Neural cell (in vitro differentiated cells): ENCODE measurements around the gene PTPN1. TPM values are rescaled to one million over a fixed set of nuclear protein-coding genes. Genes with fewer than 3 reads are reported as not detected.

Source experiments
- H2AFZ ChIP-seq: fragments of 200-600, 300-800 bp; sonication (generic), shearing (Covaris generic); 2 replicates; pipeline ENCODE4 v1.6.0; 2014; ENCODE audit warnings: low read depth, mild to moderate bottlenecking, antibody characterized with exemption, low read length, moderate library complexity
- H3F3A ChIP-seq: fragments of 200-600 bp; shearing (Covaris generic); 2 replicates; pipeline ENCODE4 v1.6.1; 2016; ENCODE audit warnings: mild to moderate bottlenecking, moderate library complexity, mixed read lengths, antibody characterized with exemption, low read length; ENCODE audit not compliant: insufficient read depth, poor library complexity, severe bottlenecking
- H3K27ac ChIP-seq: fragments of 200-600, 300-800 bp; sonication (generic), shearing (Covaris generic); 2 replicates; pipeline ENCODE4 v1.5.1; 2014; ENCODE audit warnings: mild to moderate bottlenecking, low read length, moderate library complexity
- H3K27me3 ChIP-seq: fragments of 300-800, 200-600 bp; sonication (generic), shearing (Covaris generic); 2 replicates; pipeline ENCODE4 v1.6.0; 2014; ENCODE audit warnings: mild to moderate bottlenecking, low read depth, low read length, moderate library complexity; ENCODE audit not compliant: insufficient read depth
- H3K36me3 ChIP-seq: fragments of 300-800, 200-600 bp; sonication (generic), shearing (Covaris generic); 2 replicates; pipeline ENCODE4 v1.5.1; 2014; ENCODE audit warnings: mild to moderate bottlenecking, antibody characterized with exemption, low read length, moderate library complexity; ENCODE audit not compliant: insufficient read depth
- H3K4me2 ChIP-seq: fragments of 300-800, 200-600 bp; sonication (generic), shearing (Covaris generic); 2 replicates; pipeline ENCODE4 v1.6.0; 2014; ENCODE audit warnings: mild to moderate bottlenecking, low read length
- H3K4me3 ChIP-seq: fragments of 300-800, 200-600 bp; sonication (generic), shearing (Covaris generic); 2 replicates; pipeline ENCODE4 v1.5.1; 2014; ENCODE audit warnings: mild to moderate bottlenecking, low read length, moderate library complexity
- H3K79me2 ChIP-seq: fragments of 200-600 bp; shearing (Covaris generic); replicated peaks from 2 replicates; pipeline ENCODE4 v1.6.0; 2014; ENCODE audit warnings: mild to moderate bottlenecking, low read length, moderate library complexity; ENCODE audit not compliant: insufficient read depth
- H3K9ac ChIP-seq: fragments of 300-800, 200-600 bp; sonication (generic), shearing (Covaris generic); 2 replicates; pipeline ENCODE4 v1.6.1; 2016; ENCODE audit warnings: mild to moderate bottlenecking, low read length, mixed read lengths
- H3K9me2 ChIP-seq: fragments of 200-600 bp; shearing (Covaris generic); 2 replicates; pipeline ENCODE4 v1.6.1; 2016; ENCODE audit warnings: mild to moderate bottlenecking, low read length, mixed read lengths; ENCODE audit not compliant: insufficient read depth
- H3K9me3 ChIP-seq: fragments of 200-600, 300-800 bp; sonication (generic), shearing (Covaris generic); 2 replicates; pipeline ENCODE4 v1.6.1; 2016; ENCODE audit warnings: mild to moderate bottlenecking, mixed run types, low read length, moderate library complexity, mixed read lengths
- H4K20me1 ChIP-seq: fragments of 200-600 bp; shearing (Covaris generic); 2 replicates; pipeline ENCODE4 v1.6.1; 2016; ENCODE audit warnings: mild to moderate bottlenecking, mixed run types; ENCODE audit not compliant: insufficient read depth
- EP300 ChIP-seq: fragments of 450-650 bp; conservative IDR thresholded peaks from 2 replicates; pipeline ENCODE4 v1.6.1; 2014; ENCODE audit warnings: antibody characterized with exemption, mild to moderate bottlenecking, moderate library complexity; ENCODE audit not compliant: poor library complexity, severe bottlenecking
- EZH2 ChIP-seq: fragments of 200-600, 300-800 bp; shearing (Covaris generic), sonication (generic); IDR thresholded peaks from 2 replicates; pipeline ENCODE4 v1.6.1; 2014; ENCODE audit warnings: antibody characterized with exemption, low read length, borderline replicate concordance, mild to moderate bottlenecking; ENCODE audit not compliant: insufficient read depth, poor library complexity, severe bottlenecking
- MXI1 ChIP-seq: fragments of 450-650 bp; conservative IDR thresholded peaks from 2 replicates; pipeline ENCODE4 v1.6.1; 2014; ENCODE audit warnings: antibody characterized with exemption, mild to moderate bottlenecking; ENCODE audit not compliant: poor library complexity, severe bottlenecking
- POLR2AphosphoS5 ChIP-seq: IDR thresholded peaks from 2 replicates; pipeline ENCODE4 v1.6.1; 2012
- RAD21 ChIP-seq: fragments of 450-650 bp; conservative IDR thresholded peaks from 2 replicates; pipeline ENCODE4 v1.6.1; 2014; ENCODE audit warnings: antibody characterized with exemption, mild to moderate bottlenecking, moderate library complexity
- SMC3 ChIP-seq: fragments of 450-650 bp; conservative IDR thresholded peaks from 2 replicates; pipeline ENCODE4 v1.6.1; 2014; ENCODE audit warnings: antibody characterized with exemption, mild to moderate bottlenecking, moderate library complexity; ENCODE audit not compliant: poor library complexity
- TAF1 ChIP-seq: IDR thresholded peaks from 2 replicates; pipeline ENCODE4 v1.6.1; 2012; ENCODE audit warnings: low read depth
- polyA plus RNA-seq: library from polyadenylated mRNA; depleted of rRNA; stranded (reverse); fragments of >200 nt; gene quantifications from 2 replicates; pipeline ENCODE4 v1.2.3, GENCODE V29; 2014
- TF ChIP-seq, protein P1 (sequence below): IDR thresholded peaks from 2 replicates; pipeline ENCODE4 v1.6.1; 2012; ENCODE audit warnings: borderline replicate concordance
- TF ChIP-seq, protein P2 (sequence below): fragments of 450-650 bp; IDR thresholded peaks from 2 replicates; pipeline ENCODE4 v1.5.1; 2014; ENCODE audit warnings: antibody characterized with exemption, mild to moderate bottlenecking, moderate library complexity; ENCODE audit not compliant: poor library complexity, severe bottlenecking

PTPN1 gene
- polyA plus RNA-seq, 1 donor from 2014 or later = 48.1 TPM

DNA sequence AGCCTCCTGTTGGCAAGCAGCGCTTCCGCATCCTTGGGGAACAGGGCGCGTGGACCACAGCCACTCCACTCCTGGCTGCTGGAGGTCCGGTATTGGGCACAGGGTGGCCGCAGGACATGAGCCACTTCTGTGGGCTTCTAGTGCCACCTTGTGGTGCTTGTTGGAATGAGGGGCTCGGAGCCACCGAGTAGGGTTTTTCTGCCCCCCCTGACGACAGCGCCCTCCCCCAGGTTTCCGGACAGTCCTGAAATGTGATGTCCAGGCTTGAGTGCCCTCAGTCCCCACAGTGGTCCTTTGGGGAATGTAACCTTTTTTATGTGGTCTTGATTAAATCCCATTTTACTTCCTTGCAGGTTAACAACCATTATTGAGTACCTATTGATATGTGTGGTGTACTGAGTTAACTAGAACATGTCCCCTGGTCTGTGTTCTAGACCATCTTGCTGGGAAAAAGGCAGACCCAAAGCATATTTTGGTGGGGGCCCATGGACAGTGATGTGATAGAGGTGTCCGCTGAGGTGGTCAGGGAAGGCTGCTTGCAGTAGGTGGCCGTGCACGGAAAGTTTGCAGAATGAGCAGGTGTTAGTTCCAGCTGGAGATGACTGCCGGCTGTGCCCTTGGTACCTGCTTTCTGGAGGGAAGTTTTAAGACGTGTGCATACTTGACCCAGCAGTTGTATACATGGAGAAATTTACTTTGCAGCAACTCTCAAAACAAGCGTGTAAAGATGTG is 70.0 kb downstream of the PTPN1 start:
- H3K27ac ChIP-seq = no peak overlapping the region
- H3K9me2 ChIP-seq = no peaks in the 10 kb centered on the region
- no peak overlapping the region for H3K4me3 ChIP-seq
- no peaks in the 10 kb centered on the region for H3K79me2 ChIP-seq
- H3K36me3 ChIP-seq = peaks cover 11% of the 10 kb centered on the region
- H3K4me2 ChIP-seq = no peak overlapping the region
- TF ChIP-seq MXI1 (no peak), TAF1 (no peak), RAD21 (peak; percentile 76), SMC3 (peak; percentile 72), EP300 (no peak), POLR2AphosphoS5 (no peak), EZH2 (no peak)
- TF ChIP-seq, protein P1, sequence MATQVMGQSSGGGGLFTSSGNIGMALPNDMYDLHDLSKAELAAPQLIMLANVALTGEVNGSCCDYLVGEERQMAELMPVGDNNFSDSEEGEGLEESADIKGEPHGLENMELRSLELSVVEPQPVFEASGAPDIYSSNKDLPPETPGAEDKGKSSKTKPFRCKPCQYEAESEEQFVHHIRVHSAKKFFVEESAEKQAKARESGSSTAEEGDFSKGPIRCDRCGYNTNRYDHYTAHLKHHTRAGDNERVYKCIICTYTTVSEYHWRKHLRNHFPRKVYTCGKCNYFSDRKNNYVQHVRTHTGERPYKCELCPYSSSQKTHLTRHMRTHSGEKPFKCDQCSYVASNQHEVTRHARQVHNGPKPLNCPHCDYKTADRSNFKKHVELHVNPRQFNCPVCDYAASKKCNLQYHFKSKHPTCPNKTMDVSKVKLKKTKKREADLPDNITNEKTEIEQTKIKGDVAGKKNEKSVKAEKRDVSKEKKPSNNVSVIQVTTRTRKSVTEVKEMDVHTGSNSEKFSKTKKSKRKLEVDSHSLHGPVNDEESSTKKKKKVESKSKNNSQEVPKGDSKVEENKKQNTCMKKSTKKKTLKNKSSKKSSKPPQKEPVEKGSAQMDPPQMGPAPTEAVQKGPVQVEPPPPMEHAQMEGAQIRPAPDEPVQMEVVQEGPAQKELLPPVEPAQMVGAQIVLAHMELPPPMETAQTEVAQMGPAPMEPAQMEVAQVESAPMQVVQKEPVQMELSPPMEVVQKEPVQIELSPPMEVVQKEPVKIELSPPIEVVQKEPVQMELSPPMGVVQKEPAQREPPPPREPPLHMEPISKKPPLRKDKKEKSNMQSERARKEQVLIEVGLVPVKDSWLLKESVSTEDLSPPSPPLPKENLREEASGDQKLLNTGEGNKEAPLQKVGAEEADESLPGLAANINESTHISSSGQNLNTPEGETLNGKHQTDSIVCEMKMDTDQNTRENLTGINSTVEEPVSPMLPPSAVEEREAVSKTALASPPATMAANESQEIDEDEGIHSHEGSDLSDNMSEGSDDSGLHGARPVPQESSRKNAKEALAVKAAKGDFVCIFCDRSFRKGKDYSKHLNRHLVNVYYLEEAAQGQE = no peak
- TF ChIP-seq, protein P2, sequence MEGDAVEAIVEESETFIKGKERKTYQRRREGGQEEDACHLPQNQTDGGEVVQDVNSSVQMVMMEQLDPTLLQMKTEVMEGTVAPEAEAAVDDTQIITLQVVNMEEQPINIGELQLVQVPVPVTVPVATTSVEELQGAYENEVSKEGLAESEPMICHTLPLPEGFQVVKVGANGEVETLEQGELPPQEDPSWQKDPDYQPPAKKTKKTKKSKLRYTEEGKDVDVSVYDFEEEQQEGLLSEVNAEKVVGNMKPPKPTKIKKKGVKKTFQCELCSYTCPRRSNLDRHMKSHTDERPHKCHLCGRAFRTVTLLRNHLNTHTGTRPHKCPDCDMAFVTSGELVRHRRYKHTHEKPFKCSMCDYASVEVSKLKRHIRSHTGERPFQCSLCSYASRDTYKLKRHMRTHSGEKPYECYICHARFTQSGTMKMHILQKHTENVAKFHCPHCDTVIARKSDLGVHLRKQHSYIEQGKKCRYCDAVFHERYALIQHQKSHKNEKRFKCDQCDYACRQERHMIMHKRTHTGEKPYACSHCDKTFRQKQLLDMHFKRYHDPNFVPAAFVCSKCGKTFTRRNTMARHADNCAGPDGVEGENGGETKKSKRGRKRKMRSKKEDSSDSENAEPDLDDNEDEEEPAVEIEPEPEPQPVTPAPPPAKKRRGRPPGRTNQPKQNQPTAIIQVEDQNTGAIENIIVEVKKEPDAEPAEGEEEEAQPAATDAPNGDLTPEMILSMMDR = peak; percentile 79
- H3K27me3 ChIP-seq = no peaks in the 10 kb centered on the region
- no peaks in the 10 kb centered on the region for H3K9me3 ChIP-seq
- H2AFZ ChIP-seq = no peak overlapping the region
- H3K9ac ChIP-seq = no peak overlapping the region
- H3F3A ChIP-seq = no peaks in the 10 kb centered on the region
- no peaks in the 10 kb centered on the region for H4K20me1 ChIP-seq

DNA sequence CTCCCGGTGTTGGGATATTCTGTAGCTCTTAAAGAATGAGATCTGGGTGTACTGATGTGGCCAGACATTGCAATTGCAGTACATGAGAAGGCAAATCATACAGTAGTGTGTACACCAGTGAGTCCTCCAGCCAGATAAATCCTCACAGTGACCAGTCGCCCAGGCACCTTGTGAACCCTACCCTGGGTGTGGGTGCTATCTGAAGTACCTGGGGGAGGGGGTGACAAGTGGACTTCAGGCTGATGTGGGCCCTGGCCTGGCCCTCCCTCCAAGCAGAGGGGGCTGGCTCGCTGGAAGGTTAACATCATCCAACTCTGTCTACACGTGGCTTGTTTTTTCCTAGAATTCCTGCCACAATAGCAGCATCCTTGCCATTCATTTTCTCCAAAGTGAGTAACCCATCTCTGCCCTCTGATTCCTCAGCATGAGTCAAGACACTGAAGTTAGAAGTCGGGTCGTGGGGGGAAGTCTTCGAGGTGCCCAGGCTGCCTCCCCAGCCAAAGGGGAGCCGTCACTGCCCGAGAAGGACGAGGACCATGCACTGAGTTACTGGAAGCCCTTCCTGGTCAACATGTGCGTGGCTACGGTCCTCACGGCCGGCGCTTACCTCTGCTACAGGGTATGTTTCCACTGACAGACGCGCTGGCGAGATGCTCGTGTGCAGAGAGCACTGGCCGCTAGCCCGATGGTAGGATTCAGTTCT is 70.8 kb downstream of the PTPN1 start:
- Histone ChIP-seq H2AFZ (no peak overlapping the region), H3K4me2 (no peak overlapping the region), H3K36me3 (peaks cover 11% of the 10 kb centered on the region), H3K27me3 (no peaks in the 10 kb centered on the region), H3K9ac (no peak overlapping the region), H3F3A (no peaks in the 10 kb centered on the region), H3K9me3 (no peaks in the 10 kb centered on the region), H3K4me3 (no peak overlapping the region), H3K79me2 (no peaks in the 10 kb centered on the region), H4K20me1 (no peaks in the 10 kb centered on the region), H3K9me2 (no peaks in the 10 kb centered on the region), H3K27ac (no peak overlapping the region)
- no peak for TF ChIP-seq EP300
- TF ChIP-seq MXI1 = no peak
- TF ChIP-seq, protein P1 = no peak
- TF ChIP-seq SMC3 = no peak
- no peak for TF ChIP-seq TAF1
- no peak for TF ChIP-seq EZH2
- no peak for TF ChIP-seq POLR2AphosphoS5
